ENCODE measurements around the gene FAM186B.

Gene FAM186B

GRCh38 chr12:49567611-49568441 lies 37.6 kb downstream of the FAM186B start, which contains the start of gene MCRS1 (continued):
- TF ChIP-seq ZBTB26 (tag by site-specific recombination; optimal IDR thresholded peaks at IDR 0.05), result peak; percentile 28
- TF ChIP-seq ZNF501 (tag by site-specific recombination; IDR thresholded peaks at IDR 0.05), result peak; percentile 65; the same call in 1 of the 2 replicates
- peak; percentile 81 for TF ChIP-seq KLF10 (tag by site-specific recombination; IDR thresholded peaks at IDR 0.05)
- TF ChIP-seq ZNF37A (tag by site-specific recombination; IDR thresholded peaks at IDR 0.05), result no peak
- peak; percentile 68; the same call in 1 of the 2 replicates for TF ChIP-seq ZNF76 (tag by site-specific recombination; IDR thresholded peaks at IDR 0.05; ENCODE audit: borderline replicate concordance, low read depth)
- TF ChIP-seq ZEB2 (tag by site-specific recombination; IDR thresholded peaks at IDR 0.05), result peak; percentile 93
- peak; percentile 76 for TF ChIP-seq KLF1 (tag by site-specific recombination; IDR thresholded peaks at IDR 0.05)
- no peak for TF ChIP-seq GFI1B (tag by site-specific recombination; IDR thresholded peaks at IDR 0.05)
- peak; percentile 72 for TF ChIP-seq ZNF2 (tag by site-specific recombination; IDR thresholded peaks at IDR 0.05)
- TF ChIP-seq ZNF391 (tag by site-specific recombination; IDR thresholded peaks at IDR 0.05; ENCODE audit: borderline replicate concordance, low read depth), result 0 out of 2 replicates have a peak, but pooled peaks have one; percentile 12
- TF ChIP-seq ZBTB17 (tag by site-specific recombination; IDR thresholded peaks at IDR 0.05), result peak; percentile 68
- no peak for TF ChIP-seq ZSCAN23 (tag by site-specific recombination; IDR thresholded peaks at IDR 0.05)
- TF ChIP-seq REPIN1 (tag by site-specific recombination; IDR thresholded peaks at IDR 0.05; ENCODE audit: low read depth), result no peak
- TF ChIP-seq ZNF23 (tag by site-specific recombination; IDR thresholded peaks at IDR 0.05; ENCODE audit: borderline replicate concordance), result no peak
- no peak; the same call in 1 of the 2 replicates for TF ChIP-seq ZNF623 (tag by site-specific recombination; IDR thresholded peaks at IDR 0.05)
- TF ChIP-seq ZNF639 (tag by site-specific recombination; IDR thresholded peaks at IDR 0.05), result 0 out of 2 replicates have a peak, but pooled peaks have one; percentile 47
- TF ChIP-seq ZNF621 (tag by site-specific recombination; IDR thresholded peaks at IDR 0.05), result no peak
- no peak for TF ChIP-seq SETDB1 (IDR thresholded peaks at IDR 0.05; ENCODE audit: insufficient read length, low read length)
- TF ChIP-seq ZNF704 (tag by site-specific recombination; IDR thresholded peaks at IDR 0.05), result peak; percentile 87
- TF ChIP-seq KLF17 (tag by site-specific recombination; IDR thresholded peaks at IDR 0.05), result peak; percentile 74
- TF ChIP-seq KLF16 (tag by site-specific recombination; IDR thresholded peaks at IDR 0.05), result peak; percentile 97
- TF ChIP-seq ZNF660 (tag by site-specific recombination; IDR thresholded peaks at IDR 0.05), result no peak
- peak; percentile 93 for TF ChIP-seq SP2 (tag by site-specific recombination; IDR thresholded peaks at IDR 0.05)
- TF ChIP-seq SP3 (tag by site-specific recombination; IDR thresholded peaks at IDR 0.05), result peak; percentile 96
- TF ChIP-seq KLF8 (tag by site-specific recombination; IDR thresholded peaks at IDR 0.05), result peak; percentile 94
- TF ChIP-seq ZBTB20 (tag by site-specific recombination; IDR thresholded peaks at IDR 0.05), result peak; percentile 98
- TF ChIP-seq ZNF544 (tag by site-specific recombination; IDR thresholded peaks at IDR 0.05), result no peak
- peak; percentile 87 for TF ChIP-seq PRDM10 (tag by site-specific recombination; IDR thresholded peaks at IDR 0.05)
- no peak for TF ChIP-seq FEZF1 (tag by site-specific recombination; IDR thresholded peaks at IDR 0.05)
- peak; percentile 92 for TF ChIP-seq ZNF629 (tag by site-specific recombination; IDR thresholded peaks at IDR 0.05)
- TF ChIP-seq ZNF146 (tag by site-specific recombination; IDR thresholded peaks at IDR 0.05), result no peak
- peak; percentile 25; the same call in 1 of the 2 replicates for TF ChIP-seq ZNF394 (tag by site-specific recombination; IDR thresholded peaks at IDR 0.05; ENCODE audit: borderline replicate concordance)

Data from HEK293 (cell line).